Glomerular visceral epithelial cell (primary cell): ENCODE data around the gene CEP83.
"Not testable (repeated sequence)": the region's sequence is repeated elsewhere in the genome, so short reads cannot be mapped to it uniquely, and the experiment has no call there.

ENCODE experiments used
- DNase-seq: peaks from one replicate; pipeline ENCODE4 v3.0.0-alpha.2; 2016; ENCODE audit errors: extremely low spot score

The CEP83 gene, protein sequence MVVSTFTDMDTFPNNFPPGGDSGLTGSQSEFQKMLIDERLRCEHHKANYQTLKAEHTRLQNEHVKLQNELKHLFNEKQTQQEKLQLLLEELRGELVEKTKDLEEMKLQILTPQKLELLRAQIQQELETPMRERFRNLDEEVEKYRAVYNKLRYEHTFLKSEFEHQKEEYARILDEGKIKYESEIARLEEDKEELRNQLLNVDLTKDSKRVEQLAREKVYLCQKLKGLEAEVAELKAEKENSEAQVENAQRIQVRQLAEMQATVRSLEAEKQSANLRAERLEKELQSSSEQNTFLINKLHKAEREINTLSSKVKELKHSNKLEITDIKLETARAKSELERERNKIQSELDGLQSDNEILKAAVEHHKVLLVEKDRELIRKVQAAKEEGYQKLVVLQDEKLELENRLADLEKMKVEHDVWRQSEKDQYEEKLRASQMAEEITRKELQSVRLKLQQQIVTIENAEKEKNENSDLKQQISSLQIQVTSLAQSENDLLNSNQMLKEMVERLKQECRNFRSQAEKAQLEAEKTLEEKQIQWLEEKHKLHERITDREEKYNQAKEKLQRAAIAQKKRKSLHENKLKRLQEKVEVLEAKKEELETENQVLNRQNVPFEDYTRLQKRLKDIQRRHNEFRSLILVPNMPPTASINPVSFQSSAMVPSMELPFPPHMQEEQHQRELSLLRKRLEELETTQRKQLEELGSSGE

DNA sequence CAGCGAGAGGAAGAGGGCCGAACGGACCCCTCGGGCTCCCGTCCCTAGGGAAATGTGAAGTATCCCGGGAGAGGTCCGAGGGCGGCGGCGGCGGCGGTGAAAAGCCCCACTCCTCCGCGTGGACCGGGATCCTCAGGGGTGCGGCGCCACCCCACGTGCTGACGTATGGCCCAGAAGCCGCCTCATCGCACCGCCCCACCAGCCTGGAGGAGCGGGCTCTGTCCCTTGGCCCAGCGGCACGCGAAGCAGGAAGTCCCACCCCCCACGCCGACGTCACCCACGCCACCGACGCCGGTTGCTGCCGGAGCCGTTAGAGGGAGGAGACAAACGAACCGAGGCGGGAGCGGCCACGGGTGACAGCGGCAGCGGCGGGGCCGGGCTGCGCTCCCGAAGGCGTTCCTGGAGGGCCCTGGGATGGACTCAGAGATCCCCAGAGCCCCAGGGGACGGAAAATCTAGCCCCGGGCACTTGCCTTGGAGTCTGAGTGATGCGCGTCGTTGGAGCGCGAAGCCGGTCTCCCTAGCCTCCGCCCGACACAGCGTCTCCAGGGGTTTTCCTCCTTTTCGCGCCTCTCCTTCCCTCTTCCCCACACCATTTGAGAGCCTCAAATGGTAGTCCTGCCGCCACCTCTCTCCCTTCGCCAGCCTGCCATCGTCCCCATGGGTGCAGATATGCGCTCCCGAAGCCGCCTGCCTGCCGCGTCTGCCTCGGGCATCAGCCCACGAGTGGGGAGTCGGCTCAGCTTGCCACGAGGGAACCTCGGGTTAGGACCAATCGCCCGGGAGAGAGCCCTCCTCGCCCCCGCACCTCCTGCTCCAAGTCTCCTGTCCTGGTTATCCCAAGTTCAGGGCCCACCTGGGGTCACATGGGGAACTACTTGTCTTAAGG, at the start of gene CEP83:
CEP83 (minus strand) TSS at position 140 of the 888 bp plus-strand sequence. CDS start 47,377 bp downstream, outside the sequence.
- peak; percentile 91 for DNase-seq

DNA sequence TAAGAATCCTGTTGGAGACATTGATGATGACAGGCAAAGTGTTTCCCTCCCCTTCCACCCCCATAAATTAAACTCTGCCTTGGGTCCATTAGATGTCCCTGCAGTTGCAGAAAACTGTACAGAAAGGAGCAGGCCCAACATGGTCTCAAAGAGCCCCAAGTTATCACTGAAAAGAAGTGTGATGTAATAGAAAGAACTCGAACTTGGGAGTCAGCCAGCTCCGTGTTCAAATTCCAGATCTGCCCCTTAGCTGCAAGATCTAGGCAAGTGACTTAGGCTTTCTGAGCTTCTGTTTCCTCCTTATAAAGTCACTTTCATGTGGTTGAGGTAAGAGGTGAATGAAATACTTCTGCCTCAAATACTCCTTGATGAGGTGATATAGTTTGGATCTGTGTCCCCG, 49.6 kb upstream of the CEP83 start:
- no peak for DNase-seq

DNA sequence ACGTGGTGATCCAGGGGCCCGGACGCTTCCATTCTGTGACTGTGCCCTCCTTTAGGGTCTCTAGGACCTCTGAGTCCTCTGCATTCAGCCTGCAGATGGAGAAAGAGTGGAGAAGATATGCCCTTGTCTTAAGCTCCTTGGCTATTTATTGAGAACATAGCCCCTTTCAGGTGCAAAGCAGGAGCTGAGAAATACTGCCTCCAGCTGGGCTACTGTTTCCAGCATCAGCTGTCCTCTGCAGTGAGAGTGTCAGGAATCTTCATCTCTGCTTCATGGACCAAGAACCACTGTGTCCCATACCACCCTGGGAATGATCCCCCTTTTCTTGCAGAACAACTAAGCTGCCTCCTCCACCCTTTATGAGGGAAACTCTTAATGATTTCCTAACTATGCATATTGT, 47.8 kb upstream of the CEP83 start:
- DNase-seq, result no peak

DNA sequence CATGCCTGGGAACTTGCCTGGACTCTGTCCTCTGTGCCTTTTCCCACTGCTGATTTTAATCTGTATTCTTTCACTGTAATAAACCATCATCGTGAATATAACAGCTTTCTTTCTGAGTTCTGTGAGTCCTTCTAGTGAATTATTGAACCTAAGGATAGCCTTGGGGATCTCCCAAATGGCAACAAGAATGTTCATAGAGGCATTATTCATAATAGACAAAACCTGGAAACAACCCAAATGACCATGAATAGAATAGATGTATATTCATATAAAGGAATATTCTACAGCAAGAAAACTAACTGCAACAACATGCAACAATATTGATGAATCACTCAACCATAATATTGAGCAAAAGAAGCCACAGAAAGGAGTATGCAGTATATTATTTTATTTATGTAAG, 44.7 kb upstream of the CEP83 start:
- no peak for DNase-seq

DNA sequence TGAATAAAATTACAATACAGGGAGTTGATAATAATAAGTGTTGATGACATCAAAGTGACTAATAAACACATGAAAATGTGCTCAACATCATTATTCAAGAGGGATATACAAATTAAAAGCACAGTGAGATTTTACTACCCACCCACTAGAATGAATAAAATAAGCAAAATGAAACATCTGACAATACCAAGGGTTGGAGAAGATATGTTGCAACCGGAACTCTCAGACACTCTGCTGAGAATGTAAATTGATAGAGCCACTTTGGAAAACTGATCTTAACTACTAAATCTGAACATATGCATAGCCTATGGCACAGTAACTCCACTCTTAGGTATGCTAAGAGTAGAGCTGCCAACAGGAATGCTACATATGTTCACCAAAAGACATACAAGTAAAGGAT, 44.0 kb upstream of the CEP83 start:
- DNase-seq, result no peak

DNA sequence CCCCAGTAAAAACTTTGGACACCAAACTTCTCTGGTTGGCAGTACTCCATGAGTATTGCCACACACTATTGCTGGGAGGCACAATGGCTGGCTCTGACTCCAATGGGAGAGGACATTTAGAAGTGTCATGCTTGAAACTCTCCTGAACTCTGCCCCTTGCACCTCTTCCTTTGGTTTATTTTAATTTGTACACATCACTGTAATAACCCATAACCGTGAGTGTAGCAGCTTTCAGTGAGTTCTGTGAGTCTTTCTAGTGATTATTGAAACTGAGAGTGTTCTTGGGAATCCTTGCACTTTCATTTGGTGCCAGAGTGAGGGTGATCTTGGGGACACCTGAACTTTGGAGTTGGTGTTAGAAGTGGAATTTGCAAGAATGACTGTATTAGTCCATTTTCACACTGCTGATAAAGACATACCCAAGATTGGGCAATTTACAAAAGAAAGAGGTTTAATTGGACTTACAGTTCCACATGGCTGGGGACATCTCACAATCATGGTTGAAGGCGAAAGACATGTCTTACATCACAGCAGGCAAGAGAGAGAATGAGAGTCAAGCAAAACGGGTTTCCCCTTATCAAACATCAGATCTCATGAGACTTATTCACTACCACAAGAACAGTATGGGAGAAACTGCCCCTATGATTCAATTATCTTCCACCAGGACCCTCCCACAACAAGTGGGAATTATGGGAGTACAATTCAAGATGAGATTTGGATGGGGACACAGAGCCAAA, 41.3 kb upstream of the CEP83 start:
- DNase-seq, result no peak

DNA sequence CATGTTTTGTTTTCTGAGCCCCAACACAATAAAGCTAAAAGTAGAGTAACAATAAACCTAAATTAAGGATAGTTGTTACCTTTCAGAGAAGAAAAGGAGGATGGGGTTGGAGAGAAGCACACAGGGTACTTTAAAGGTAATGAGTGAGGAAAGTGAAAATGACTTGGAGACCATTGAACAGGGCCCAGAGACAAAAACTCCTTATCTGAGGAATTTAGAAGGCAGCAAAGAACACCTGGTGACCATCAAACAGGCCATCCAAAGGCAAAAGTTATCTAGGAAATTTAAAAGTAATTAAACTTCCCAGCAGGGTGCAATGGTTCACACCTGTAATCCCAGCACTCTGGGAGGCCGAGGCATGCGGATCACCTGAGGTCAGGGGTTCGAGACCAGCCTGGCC, 39.0 kb upstream of the CEP83 start:
- no peak for DNase-seq

DNA sequence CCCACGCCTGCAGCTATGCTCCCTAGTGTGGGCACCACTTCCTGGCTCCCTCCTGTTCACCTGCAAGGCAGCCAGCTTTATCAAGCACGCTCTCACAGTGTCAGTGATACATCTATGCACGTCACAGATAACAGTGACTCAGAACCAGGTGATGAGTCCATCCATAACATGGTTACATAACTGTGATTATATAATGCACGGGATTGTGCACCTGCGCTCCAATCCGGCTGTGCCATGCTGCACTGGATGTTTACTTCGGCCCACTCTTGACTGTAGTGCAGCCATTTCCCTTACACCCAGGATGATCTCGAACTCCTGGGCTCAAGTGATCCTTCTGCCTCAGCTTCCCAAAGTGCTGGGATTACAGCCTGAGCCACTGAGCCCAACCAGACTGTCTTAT, 38.4 kb upstream of the CEP83 start:
- DNase-seq, result no peak

DNA sequence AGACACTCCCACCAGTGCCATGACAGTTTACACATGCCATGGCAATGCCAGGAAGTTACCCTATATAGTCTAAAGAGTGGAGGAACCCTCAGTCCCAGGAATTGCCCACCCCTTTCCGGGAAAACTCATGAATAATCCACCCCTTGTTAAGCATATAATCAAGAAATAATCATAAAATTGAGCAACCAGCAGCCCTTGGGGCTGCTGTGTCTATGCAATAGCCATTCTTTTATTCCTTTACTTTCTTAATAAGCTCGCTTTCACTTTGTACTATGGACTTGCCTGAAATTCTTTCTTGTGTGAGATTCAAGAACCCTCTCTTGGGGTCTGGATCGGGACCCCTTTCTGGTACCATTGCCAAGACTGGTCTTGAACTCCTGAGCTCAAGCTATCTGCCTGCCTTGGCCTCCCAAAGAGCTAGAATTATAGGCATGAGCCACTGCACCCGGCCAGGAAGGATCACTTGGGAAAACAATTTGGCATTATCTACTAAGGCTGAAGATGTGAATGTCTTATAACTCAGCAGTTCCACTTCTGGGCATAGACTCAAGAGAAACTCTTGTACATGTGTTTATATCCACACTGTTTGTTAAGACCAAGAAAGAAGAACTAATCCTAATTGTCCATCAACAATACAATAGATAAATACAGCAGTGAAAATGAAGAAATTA, 35.9 kb upstream of the CEP83 start:
- DNase-seq, result no peak

DNA sequence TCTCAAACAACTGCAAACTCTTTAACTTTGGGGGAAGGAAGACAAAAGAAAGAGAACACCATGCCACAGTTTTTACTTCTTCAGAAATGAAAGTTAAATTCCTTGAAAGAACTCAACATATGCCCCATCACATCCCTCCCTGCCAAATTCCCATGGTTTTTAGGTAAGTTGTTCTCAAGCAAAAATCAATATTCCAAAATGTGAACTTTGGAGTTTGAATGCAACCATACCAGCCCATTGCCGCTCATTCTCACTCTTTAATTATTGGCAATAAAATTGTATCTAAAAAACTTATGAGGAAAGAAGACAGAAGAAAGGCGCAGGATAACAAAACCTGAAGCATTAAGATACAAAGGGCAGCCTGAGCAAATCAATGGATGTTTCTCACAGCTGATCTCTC, 31.8 kb upstream of the CEP83 start:
- no peak for DNase-seq

DNA sequence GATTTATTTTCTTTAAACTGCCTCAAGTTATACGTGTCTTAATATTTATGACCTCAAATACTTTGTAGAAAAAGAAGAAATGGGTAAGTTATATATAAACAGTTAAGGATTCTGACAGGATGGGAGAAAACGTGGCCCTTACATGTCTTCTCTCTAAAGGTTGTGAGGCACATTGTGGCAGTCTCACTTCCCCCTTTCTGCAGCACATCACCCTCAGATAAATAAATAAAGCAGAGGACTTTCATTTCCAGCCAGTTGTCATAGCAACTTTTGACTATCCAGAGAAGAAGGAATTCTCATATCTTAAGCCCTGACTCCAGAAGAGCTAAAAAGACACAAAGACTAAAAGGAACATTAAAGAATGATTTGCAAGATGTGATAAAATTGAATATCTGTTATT, 28.8 kb upstream of the CEP83 start:
- no peak for DNase-seq

DNA sequence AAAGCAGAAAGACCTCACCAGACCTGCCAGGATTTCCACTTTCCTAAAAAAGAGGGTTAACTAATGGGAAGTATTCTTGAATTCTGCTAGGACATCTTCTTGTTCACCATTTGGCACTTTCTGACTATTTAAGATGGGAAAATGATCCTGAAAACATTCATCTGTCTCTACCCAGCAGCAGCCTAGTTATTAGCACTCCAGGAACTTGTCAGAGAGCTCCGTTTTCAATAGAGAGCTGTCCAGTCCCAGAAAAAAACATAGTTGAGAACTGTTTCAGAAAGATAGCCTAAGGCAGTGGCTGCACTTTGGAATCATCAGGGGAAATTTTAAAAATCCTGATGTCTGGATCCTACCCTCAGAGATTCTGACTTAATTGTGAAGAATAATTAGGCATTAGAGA, 22.1 kb upstream of the CEP83 start:
- DNase-seq, result no peak

DNA sequence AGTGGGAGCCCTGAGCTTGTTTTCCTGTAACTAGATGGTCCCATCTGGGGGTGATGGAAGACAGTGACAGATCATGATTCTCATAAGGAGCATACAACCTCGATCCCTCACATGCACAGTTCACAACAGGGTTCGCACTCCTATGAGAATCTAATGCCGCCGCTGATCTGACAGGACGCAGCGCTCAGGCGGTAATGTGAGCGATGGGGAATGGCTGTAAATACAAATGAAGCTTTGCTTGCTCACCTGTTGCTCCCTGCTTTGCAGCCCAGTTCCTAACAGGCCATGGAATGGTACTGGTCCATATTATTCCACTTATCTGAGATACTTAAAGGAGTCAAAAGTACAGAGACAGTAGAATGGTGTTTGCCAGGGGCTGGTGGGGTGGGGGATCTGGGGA, 9.9 kb upstream of the CEP83 start:
- DNase-seq, result no peak

DNA sequence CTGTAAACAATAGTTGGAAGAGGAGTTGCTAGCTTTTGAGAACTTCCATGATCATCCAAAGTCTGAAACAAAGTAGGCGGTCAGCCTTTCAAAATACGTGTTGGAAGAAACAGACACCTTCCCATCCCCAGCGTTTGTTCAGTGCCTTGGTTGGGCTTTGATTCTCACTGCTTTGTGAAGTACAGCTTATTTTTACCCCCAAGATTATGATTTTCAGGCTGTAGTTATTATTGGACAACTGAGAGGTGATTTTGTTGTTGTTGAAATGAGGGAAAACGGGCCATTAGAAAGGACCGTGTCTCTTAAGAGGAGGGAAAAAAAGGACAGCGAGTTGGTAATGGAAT, 921 bp upstream of the CEP83 start:
- no peak for DNase-seq

DNA sequence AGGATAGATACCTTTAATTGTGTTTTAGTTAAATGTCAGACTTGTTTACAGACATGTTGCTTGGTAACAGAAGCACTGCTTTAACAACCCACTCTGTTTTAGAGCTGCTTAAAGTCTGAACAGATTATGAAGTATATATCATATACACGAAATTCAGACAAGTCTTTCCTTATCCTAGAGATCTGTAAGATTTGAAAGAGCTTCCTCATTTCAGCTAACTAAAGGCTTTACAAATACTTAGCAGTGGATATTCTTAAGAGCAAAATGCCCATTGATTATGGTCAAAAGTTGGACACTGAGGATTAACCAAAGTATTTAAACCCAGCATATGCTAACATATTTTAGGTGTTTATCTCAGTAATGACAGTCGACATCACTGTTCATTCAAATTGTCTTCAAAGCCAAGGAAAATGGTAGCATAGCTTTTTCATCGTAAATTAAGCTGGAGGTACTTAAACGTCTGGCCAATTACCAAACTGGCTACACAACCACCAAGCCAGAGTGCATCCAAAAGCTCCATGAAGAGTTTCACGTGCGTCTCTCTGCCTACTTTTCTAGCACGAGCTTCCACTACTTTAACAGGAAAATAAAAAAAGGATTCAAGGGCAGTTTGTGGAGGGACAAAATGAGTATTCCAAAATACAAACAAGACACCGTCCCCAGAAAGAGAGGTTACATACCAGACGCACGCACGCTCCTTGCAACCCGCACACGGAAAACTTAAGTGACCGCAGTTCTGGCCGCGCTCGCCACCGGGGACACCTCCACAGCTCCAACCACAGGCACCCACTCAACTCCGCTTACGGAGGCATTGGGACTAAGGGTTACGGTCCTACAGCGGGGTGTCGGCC, 565 bp downstream of the CEP83 start:
- DNase-seq, result peak; percentile 38

DNA sequence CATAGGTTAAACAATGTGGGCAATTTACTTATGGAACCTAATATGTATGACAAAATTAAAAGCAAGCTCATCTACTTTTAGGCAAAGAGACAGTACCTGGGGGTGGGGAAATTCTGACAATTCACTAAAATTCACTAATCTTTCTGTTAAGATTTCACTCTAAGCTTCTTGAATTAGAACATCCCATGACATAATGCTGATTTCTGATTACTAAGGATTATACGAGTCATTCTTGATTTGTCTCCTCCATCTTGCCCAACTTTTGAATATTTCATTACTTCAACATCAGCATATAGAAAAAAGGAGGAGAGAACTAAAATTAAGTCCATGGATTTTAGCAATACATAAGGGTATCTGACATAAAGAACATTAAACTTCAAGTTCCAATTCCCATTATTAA, 2.4 kb downstream of the CEP83 start:
- DNase-seq, result no peak

DNA sequence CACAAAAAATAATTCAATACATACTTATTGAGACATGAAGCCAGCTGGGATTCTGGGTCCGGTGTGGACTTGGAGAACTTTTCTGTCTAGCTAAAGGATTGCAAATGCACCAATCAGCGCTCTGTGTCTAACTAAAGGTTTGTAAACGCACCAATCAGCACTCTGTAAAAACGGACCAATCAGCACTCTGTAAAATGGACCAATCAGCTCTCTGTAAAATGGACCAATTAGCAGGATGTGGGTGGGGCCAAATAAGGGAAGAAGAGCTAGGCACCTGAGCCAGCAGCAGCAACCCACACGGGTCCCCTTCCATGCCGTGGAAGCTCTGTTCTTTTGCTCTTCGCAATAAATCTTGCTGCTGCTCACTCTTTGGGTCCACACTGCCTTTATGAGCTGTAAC, 5.3 kb downstream of the CEP83 start:
- not testable (repeated sequence) for DNase-seq

DNA sequence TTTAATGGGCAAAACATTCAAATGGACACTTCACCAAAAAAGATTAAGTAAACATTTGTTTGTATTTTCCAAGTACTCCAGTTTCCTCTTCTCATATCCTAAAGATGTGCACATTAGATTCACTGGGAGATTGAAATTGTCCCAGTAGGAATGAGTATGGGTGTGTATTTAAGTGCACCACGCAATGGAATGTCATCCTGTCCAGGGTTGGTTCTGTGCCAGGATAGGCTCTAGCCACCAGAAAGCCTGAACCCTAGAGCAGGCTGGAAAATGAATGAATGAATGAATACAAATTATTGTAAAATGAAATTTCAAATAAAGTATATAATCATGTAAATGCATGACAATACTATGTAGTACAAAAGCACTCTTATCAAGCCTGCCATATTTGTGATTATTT, 14.0 kb downstream of the CEP83 start:
- peak; percentile 9 for DNase-seq

DNA sequence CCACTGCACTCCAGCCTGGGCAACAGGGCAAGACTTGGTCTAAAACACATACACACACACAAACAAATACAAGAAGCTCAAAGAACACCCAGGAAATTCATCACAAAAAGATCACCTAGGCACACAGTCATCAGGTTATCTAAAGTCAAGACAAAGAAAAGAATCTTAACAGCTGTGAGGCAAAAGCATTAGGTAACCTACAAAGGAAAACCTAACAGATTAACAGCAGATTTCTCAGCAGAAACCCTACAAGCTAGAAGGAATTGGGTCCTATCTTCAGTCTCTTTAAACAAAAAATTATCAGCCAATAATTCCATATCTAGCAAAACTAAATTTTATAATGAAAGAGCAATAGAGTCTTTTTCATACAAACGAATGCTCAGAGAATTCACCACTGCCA, 22.4 kb downstream of the CEP83 start:
- no peak for DNase-seq

DNA sequence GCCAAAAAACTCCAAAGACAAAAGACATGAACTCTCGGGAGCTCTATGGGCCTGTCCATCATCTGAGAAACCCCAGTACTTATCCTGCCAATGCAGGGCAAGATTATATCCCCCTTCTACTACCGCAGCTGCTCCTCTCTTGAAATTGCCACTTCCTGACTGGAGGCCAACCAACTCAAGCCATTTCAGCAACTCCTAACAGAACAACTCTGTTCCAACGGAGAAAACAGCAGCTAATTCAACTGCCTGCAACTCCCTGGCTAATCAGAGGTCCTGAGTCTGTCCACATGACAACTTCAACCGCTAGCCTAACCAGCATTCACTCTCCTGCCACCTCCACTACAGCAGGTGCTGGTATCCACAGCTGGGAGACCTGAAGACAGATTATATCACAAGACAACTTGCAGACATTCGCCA, 24.1 kb downstream of the CEP83 start:
- DNase-seq, result no peak
